Bronchial smooth muscle cell (primary cell): Measurements from ENCODE around the gene NRK. TPM values are rescaled to one million over a fixed set of nuclear protein-coding genes. Genes with fewer than 3 reads are reported as not detected.

Experiments used
- total RNA-seq: library from RNA; depleted of rRNA; stranded (reverse); fragments of >200 nt; gene quantifications from 2 replicates; pipeline ENCODE4 v1.2.1, GENCODE V29; 2014

The NRK gene
- total RNA-seq: 0.34 and 0.47 TPM in 2 replicates

DNA sequence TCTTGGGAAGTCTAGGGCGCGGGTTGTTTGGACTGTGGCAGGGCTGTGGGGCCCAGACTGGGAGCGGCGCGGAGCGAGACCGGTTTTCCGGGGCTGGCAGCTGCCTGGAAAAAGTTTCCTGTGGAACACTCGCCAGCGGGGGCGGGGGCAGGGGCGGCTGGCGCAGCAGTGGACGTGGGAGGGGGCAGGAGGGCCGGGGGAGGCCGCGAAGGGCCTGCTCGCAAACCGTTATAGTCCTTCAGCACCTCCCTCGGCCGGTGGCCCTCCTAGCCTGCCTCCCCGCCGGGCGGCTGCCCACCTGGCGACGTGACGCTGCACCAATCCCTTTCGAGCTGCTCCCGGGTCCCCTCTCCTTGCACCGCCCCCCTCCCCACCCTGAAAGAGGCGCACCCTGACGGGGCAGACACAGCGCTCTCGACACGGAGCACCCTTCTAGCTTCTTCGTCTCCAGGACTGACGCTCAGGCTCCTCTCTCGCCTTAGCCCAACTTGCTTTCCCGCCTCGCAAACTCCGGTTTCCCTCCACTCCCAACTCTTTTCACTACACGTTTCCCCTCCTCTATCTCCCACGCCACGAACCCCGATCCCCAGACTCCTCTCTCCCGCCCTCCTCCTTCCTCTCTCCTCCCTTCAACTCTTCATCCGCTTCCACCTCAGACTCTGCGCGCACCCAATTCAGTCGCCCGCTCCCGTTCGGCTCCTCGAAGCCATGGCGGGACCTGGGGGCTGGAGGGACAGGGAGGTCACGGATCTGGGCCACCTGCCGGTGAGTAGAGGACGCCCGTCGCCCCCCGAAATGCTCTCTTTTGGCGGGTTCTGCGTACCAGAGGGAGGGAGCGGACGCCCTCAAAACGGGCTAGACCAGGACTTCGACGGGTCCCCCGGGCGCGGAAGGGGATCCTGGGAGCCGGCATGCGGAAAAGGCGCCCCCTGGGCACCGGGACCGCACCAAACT is at the start of gene NRK:
NRK (plus strand) TSS at position 402 of the 954 bp plus-strand sequence; CDS start at position 709, 307 bp downstream.

Other genes starting within 250 kb of the NRK start
- gene SERPINA7, start 216.2 kb downstream of the NRK start, total RNA-seq: not detected in 2 replicates